ENCODE results near the gene JAKMIP1.

DNA sequence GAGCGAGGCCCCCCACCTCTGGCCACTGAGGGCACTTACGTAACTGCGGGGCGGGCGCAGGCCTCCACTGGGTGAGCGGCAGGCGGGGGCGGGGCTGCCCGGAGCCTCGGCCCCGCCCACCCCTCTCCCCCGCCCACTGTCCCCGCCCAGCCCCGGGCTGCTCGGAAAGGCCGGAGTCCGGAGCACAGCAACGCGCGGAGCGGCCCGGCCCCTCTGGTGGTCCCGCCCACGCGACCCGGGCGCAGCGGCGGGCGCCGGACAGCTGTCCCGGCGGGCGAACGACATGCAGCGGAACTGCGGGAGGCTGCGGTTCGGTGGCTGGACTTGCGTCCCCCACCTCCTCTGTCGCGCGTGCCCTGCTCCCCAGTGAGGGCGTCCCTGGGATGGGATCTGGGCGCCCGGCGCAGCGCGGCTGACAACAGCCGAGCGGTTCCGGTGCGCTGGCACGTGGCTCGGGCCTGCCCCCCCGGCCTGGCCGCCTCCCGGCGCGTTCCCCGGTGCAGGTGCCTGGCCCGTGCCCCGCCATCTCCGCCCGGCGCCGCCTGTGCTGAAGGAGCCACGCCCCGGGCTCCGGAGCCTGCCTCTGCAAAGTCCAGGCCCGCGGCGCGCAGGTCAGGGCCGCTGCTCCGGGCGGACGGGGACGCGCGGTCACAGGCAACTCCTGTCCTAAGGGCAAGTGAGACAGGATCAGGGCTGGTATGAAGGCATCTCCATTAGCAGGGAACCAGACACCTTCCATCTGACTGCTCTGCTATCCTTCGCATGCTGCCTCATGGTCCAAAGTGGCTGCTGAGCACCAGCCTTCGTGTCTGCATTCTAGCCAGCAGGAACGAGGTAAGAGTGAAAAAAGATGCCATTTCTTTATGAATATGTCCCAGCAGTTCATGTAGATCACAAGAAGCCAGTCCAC is 21.8 kb upstream of the JAKMIP1 start:
- TF ChIP-seq POLR2A (IDR thresholded peaks at IDR 0.05) (no peak), POLR2AphosphoS5 (IDR thresholded peaks at IDR 0.05) (no peak), EP300 (IDR thresholded peaks at IDR 0.05) (no peak)
- TF ChIP-seq, protein P1, sequence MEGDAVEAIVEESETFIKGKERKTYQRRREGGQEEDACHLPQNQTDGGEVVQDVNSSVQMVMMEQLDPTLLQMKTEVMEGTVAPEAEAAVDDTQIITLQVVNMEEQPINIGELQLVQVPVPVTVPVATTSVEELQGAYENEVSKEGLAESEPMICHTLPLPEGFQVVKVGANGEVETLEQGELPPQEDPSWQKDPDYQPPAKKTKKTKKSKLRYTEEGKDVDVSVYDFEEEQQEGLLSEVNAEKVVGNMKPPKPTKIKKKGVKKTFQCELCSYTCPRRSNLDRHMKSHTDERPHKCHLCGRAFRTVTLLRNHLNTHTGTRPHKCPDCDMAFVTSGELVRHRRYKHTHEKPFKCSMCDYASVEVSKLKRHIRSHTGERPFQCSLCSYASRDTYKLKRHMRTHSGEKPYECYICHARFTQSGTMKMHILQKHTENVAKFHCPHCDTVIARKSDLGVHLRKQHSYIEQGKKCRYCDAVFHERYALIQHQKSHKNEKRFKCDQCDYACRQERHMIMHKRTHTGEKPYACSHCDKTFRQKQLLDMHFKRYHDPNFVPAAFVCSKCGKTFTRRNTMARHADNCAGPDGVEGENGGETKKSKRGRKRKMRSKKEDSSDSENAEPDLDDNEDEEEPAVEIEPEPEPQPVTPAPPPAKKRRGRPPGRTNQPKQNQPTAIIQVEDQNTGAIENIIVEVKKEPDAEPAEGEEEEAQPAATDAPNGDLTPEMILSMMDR (IDR thresholded peaks at IDR 0.05) = no peak

Data from upper lobe of left lung (tissue), 4 donors.